GM19467 (cell line): Measurements from ENCODE around the gene FSIP1.

ENCODE experiments used
- ATAC-seq: cut with Tn5 transposase; IDR thresholded peaks from one replicate; pipeline ENCODE4 v1.9.1; 2021; ENCODE audit warnings: mild to moderate bottlenecking, moderate library complexity; ENCODE audit not compliant: unreplicated experiment

FSIP1 gene

GRCh38 chr15:39690881-39691634 lies 91.6 kb downstream of the FSIP1 start:
- no peak for ATAC-seq

- no peak for ATAC-seq
Observed at GRCh38 chr15:39687965-39688364, 94.7 kb downstream of the FSIP1 start.

DNA sequence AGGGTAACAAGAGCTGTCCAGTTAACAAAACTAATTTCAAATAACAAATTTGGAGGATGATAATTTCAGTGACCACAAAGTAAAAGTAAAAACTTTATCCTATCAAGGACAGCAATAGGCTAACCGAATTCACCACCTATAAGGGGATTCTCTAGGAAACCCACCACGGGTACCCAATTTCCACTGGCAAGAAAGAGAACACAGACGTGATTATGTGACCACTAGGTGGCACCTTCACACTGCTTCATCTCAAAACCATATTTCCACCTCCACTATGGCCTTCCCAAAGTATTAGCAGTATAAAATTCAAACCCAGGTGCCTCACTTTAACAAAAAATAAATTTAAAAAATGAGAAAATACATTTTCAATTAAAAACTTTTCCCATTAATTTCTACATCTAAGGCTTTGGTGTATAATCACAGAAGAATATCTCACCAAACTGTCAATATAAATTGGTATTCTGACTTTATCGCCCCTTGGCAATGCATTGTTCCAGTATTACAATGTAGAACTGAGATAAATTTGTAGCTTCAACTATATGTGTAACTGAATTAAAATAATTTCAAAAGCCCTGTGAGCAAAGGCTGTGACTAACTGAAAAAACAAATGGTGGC lies 96.5 kb downstream of the FSIP1 start:
- no peak for ATAC-seq

DNA sequence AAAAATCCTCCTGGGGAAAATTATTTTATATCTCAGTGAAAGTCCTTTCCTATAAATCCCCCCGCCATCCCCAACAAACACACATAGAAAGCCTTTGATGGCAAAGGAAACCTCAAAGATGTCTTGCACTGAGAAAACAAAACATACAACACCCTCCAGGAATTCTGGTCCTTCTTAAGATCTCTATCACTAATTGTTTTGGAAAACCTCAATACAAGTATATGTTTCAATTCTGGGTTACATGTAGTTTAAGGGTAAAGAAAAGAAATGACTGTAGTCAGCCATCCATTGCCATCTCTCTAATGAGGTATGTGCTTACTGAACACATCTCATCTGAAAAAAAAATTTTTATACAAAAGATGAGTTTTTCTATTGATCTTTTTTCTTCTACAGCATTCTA lies 97.3 kb downstream of the FSIP1 start:
- ATAC-seq: no peak

GRCh38 chr15:39684233-39684632 lies 98.4 kb downstream of the FSIP1 start:
- no peak for ATAC-seq

DNA sequence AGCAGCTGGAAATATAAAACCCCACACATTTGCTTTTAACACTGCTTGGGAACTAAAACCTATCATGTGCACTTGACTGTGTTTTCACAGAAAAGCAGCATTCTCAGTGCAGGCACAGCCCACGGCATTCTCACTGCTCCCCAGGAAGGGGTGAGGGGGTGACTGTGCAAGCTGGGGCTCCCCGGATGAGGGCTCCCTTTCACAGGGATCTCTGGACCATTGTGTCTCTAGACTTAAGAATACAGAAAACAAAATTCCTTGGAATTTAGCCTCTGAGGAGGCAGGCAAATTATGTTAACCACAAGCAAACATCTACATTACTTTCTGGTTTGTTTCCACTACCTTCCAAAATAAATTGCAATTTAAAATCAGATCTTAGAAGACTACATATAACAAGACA lies 100.3 kb downstream of the FSIP1 start:
- no peak for ATAC-seq

- ATAC-seq: no peak
Observed at GRCh38 chr15:39680868-39681267, 101.8 kb downstream of the FSIP1 start.

DNA sequence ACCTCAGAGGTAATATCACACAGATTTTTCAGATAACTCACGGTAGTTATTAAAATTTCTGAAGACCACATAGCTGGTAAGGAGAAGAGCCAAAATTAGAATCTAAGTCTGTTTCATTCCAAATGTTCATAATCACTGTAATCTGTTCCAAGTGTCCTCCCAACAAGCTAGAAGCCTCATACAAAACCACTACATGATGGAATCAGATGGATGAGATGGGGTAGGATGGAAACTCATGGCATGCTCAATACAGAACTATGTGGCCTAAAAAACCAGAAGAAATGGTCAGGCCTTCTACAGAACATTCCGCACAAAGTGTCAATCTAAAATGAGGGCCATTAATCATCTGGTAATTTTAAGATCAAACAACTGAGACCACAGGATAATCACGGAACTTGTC lies 110.0 kb downstream of the FSIP1 start:
- ATAC-seq: no peak

GRCh38 chr15:39672184-39672583 lies 110.5 kb downstream of the FSIP1 start:
- no peak for ATAC-seq

GRCh38 chr15:39670687-39671086 lies 112.0 kb downstream of the FSIP1 start:
- ATAC-seq: no peak

DNA sequence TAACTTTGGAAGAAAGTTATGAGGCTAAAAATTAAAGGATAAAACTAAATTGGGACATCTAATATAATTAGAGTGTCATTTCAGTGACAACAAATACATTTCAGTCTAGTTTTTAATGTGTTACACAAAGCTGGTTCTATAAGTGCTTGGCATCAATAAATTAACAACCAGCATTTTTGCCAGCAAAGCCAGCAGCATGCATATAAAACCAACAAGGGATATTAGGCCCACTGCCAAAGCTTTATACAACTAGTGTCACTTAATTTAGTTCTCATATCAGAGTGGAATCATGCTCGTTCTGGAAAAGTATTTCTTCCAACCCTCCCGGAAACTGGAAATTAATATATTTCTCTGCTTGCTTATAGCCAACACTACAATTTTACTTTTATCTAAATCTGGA lies 113.0 kb downstream of the FSIP1 start:
- ATAC-seq: no peak

- ATAC-seq: no peak
Observed at GRCh38 chr15:39669241-39669640, 113.4 kb downstream of the FSIP1 start.

DNA sequence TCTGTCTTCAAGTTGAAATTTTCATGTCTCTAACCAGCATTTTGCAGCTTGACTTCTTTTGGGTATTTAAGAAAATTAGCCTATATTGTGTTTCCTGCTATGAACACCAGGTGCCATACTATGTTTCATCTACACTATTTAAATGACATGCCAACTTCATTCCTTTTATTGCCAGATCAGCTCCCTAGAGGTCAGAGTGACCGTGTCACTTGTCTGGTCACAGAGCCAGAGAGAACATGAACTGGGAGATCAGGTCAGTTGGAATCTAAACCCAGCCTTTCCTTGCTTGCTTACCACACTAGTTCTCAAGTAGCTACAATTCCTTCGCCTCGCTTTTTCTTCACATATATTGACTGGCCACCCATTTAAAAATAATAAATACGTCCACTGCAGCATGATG lies 114.2 kb downstream of the FSIP1 start:
- no peak for ATAC-seq

GRCh38 chr15:39667382-39668127 lies 115.1 kb downstream of the FSIP1 start:
- ATAC-seq: no peak

DNA sequence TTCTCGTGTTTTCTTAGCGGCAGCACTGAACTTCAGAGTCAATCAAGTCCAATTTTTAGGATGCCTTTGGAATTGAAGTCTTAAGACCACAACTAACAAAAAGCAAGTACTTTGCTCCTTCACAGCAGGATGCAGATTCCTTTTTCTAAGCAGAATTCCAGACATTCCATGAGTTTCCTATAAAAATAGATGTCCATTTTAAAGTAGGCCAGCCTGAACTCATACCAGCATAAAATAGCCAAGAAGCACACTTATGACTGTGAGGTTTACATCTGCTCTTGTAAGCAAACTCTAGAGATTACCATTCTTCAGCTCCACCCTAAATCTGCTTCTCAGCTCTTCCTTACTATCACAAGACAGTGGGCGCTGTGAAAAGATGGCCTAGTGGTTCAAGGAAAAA lies 116.0 kb downstream of the FSIP1 start:
- no peak for ATAC-seq

DNA sequence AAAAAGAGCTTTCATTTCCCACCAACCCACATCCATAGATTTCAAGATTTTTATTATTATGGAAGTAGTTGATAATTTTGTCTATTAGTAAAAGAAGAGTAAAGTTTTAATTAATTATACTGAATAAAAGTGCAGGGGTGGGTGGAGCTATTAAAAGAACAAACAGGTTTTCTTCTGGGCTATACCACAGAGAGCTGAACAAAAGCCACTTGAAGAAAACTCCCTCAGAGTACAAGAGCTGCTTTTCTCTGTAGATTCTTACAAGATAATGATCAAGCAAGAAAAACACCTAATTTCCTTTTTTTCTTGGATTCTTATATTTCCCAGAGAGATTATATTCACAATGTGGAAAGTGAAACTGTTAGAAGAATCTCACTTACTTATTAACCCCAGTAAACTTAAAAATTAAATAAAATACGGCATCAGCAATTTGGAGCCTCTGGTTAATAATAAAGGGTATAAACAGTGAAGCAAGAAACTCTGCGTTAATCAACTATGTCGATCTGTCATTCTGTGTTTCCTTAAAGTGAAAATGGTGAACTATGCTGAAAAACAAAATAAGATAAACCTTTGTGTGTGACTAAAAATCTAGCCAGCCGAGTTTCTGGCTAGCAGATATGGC lies 116.9 kb downstream of the FSIP1 start:
- ATAC-seq: no peak

DNA sequence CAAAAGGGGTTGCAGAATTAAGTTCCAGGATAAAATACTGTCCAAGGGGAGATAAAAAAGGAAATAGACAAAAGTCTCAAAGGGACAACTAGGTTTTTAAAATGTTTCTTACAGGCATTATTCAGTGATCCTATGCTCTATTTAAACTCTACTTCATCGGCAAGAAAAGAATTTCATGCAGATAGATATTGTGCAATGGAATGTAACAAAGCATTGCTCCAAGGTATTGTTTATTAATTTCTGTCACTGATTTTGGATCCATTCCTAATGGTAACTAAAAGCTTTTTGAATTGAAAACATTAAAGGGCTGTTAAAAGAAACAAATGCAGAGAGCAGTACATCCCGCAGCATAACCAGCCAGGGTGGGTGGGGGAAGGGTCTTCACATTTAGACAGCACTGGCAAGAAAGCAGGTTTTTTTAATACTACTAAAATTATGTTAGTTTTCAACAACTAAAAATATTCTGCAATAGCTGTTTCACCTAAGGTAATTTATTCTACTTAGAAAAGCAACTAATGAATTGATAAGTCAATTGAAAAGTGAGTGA lies 118.9 kb downstream of the FSIP1 start:
- no peak for ATAC-seq

DNA sequence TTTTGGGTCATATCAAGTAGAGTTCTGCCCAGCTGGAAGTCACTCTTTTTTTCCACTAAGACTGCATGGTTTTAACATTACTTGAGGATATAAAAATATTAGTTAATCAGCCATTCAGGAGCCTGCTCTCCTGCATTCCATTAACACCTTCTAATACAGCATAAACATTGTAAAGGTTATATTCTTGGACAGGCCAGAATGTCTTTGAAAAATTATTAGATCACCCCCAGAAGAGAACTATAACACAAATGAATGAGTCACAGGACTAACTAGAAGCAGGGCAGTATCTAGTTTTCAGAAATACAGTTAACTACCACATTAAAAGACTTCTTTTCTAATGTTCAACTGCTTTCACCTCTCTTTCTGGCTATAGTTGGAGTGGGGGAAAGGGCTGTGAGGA lies 120.9 kb downstream of the FSIP1 start:
- no peak for ATAC-seq

DNA sequence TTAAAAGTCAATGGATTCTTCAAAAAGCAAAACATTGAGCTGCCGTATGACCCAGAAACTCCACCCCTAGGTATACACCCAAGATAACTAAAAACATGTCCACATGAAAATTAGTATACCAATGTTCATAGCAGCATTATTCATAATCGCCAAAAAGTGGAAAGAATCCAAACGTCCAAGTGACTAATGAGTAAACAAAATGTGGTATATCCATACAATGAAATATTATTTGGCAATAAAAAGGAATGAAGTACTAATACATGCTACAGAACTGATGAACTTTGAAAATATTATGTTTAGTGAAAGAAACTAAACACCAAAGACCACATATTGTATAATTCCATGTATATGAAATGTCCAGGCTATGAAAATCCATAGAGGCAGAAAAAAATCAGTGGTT lies 123.9 kb downstream of the FSIP1 start:
- ATAC-seq: no peak

- no peak for ATAC-seq
Observed at GRCh38 chr15:39657668-39658067, 125.0 kb downstream of the FSIP1 start.

- no peak for ATAC-seq
Observed at GRCh38 chr15:39657181-39657580, 125.5 kb downstream of the FSIP1 start.
